ENCODE results near the gene SH3GL1. TPM values are rescaled to one million over a fixed set of nuclear protein-coding genes. Genes with fewer than 3 reads are reported as not detected.

The SH3GL1 gene
- total and polyA plus RNA-seq, 10 of the 15 experiments (the other 5 are each of a cell fraction or from before 2014, with no cell fraction given) = 0.93 to 47.4 (median 28.4) TPM

DNA sequence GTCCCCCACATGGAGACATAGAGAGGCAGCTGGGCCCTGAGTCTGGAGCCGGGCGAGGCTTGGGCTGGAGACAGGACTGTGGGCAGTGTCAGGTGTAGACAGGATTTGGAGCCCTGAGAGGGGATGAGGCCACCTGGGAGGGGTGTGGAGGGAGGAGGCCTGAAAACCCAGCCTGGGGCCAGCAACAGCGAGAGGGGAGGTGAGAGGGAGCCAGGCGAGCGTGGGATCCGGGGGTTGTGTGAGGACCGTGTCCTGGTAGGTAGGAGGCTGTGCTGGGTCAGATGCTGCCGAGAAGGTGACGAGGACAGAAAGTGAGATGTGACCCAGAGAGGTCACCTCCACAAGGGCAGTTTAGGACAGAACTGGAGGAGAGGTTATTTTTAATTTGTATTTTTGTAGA lies 49.6 kb downstream of the SH3GL1 start:
- Histone ChIP-seq H3K79me2 (ENCODE audit: control insufficient read depth, insufficient read depth, low read length) (no peaks in the 10 kb centered on the region), H3K4me1 (ENCODE audit: control insufficient read depth, insufficient read depth, low read length) (no peaks in the 10 kb centered on the region), H3K36me3 (ENCODE audit: control insufficient read depth in 2 of 2, insufficient read depth in 2 of 2, low read length in 1 of 2) (peaks cover 0 to 1% of the 10 kb centered on the region in 2 experiments; a peak in 3 of 4 replicates), H3K9ac (ENCODE audit: control insufficient read depth, insufficient read depth, low read length) (no peak overlapping the region), H3K27me3 (replicated peaks in 1 of 2; ENCODE audit: control insufficient read depth in 2 of 2, insufficient read depth in 2 of 2, low read length in 1 of 2) (no peaks in the 10 kb centered on the region), H2AFZ (ENCODE audit: control insufficient read depth, low read depth, low read length) (no peak overlapping the region), H4K20me1 (ENCODE audit: control insufficient read depth, insufficient read depth) (no peaks in the 10 kb centered on the region), H3K9me3 (replicated peaks; ENCODE audit: control insufficient read depth, insufficient read depth, low read length) (no peaks in the 10 kb centered on the region), H3K27ac (ENCODE audit: control insufficient read depth, insufficient read depth) (no peak overlapping the region), H3K4me2 (ENCODE audit: control insufficient read depth, insufficient read depth) (no peak overlapping the region), H3K4me3 (no peak overlapping the region)
- CTCF ChIA-PET = interaction anchor here (0.6 kb wide), 1 partner anchor 78 kb away, joined by 3 read pairs; no protein-coding TSS in a partner anchor
- POLR2A ChIA-PET = no interaction called here
- RAD21 ChIA-PET (ENCODE audit: unreplicated experiment) = no interaction called here
- BruUV-seq (replicated peaks) = no TSS peak
- SMC1A ChIA-PET (ENCODE audit: uncharacterized antibody, unreplicated experiment) = no interaction called here
- no peak for FAIRE-seq
- no peak for ATAC-seq
- intact Hi-C loops (cut with micrococcal nuclease; ENCODE audit: unreplicated experiment) = no loop called here
- no peak for DNase-seq (ENCODE audit: low read depth, low spot score)
- WGBS (ENCODE audit: insufficient coverage, insufficient replicate concordance, low lambda C conversion rate, missing lambda C conversion rate) = 91% methylated on average over 9 of the region's 9 CpGs
- no peak for TF ChIP-seq POLR2AphosphoS5 (IDR thresholded peaks at IDR 0.05; ENCODE audit: low read length)
- no peak for TF ChIP-seq NR2C2 (IDR thresholded peaks at IDR 0.05; ENCODE audit: borderline replicate concordance, control insufficient read depth, insufficient read length, low read depth)
- TF ChIP-seq CHD2 (IDR thresholded peaks at IDR 0.05; ENCODE audit: borderline replicate concordance, low read depth, low read length) = no peak
- no peak for TF ChIP-seq BCLAF1 (IDR thresholded peaks at IDR 0.05)
- no peak for TF ChIP-seq SUZ12 (IDR thresholded peaks at IDR 0.05; ENCODE audit: unreplicated experiment)
- TF ChIP-seq SRF (IDR thresholded peaks at IDR 0.05; ENCODE audit: low read depth in 2 of 2, low read length in 2 of 2) = no peak
- no peak for TF ChIP-seq CEBPB (IDR thresholded peaks at IDR 0.05; ENCODE audit: borderline replicate concordance in 1 of 2, low read depth in 2 of 2, low read length in 2 of 2)
- TF ChIP-seq MTA3 (IDR thresholded peaks at IDR 0.05; ENCODE audit: borderline replicate concordance, low read length) = no peak
- TF ChIP-seq ESRRA (IDR thresholded peaks at IDR 0.05; ENCODE audit: low read length) = no peak
- TF ChIP-seq RUNX3 (IDR thresholded peaks at IDR 0.05; ENCODE audit: low read length) = no peak
- TF ChIP-seq KLF5 (IDR thresholded peaks at IDR 0.05; ENCODE audit: partially characterized antibody) = no peak
- TF ChIP-seq HCFC1 (IDR thresholded peaks at IDR 0.05; ENCODE audit: low read length) = no peak
- TF ChIP-seq BMI1 (IDR thresholded peaks at IDR 0.05; ENCODE audit: borderline replicate concordance) = no peak
- no peak for TF ChIP-seq CBX5 (IDR thresholded peaks at IDR 0.05; ENCODE audit: low read depth)
- TF ChIP-seq IRF4 (IDR thresholded peaks at IDR 0.05; ENCODE audit: low read depth, low read length) = no peak
- no peak for TF ChIP-seq PML (IDR thresholded peaks at IDR 0.05; ENCODE audit: low read length)
- no peak for TF ChIP-seq MXI1 (IDR thresholded peaks at IDR 0.05; ENCODE audit: low read depth, low read length)
- TF ChIP-seq JUND (IDR thresholded peaks at IDR 0.05; ENCODE audit: low read depth, low read length) = no peak
- TF ChIP-seq PAX5 (IDR thresholded peaks at IDR 0.05; ENCODE audit: borderline replicate concordance, low read depth, low read length) = no peak
- in situ Hi-C loops (cut with MboI) = loop anchor here (5.0 kb wide), 1 partner anchor 83 kb away; no protein-coding TSS in a partner anchor
